Measurements from ENCODE around the gene ATP5PO. TPM values are rescaled to one million over a fixed set of nuclear protein-coding genes. Genes with fewer than 3 reads are reported as not detected.
"Not testable (repeated sequence)": the region's sequence is repeated elsewhere in the genome, so short reads cannot be mapped to it uniquely, and the experiment has no call there.

The ATP5PO gene
- total RNA-seq, 2 experiments from 2014 or later = 208 to 210 TPM

DNA sequence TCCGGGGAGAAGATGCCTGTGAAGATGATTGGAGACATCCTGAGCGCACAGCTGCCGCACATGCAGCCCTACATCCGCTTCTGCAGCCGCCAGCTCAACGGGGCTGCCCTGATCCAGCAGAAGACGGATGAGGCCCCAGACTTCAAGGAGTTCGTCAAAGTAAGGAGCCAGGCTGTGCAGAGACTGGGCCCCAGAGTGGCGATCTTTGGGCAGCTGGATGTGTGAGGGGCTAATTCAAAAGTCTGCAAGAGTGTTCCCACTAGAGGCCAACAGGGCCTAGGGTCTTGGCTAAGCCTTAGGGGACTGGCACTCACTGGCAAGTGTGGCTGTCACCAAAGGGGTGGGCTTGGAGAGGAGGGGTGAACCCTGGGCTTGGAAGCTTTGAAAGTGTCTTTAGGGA is 50.4 kb downstream of the ATP5PO start:
- H3K9me3 Mint-ChIP-seq = no peaks in the 10 kb centered on the region
- no peaks in the 10 kb centered on the region for H3K36me3 Mint-ChIP-seq
- H3K4me3 Mint-ChIP-seq = no peak overlapping the region
- peaks cover 10% of the 10 kb centered on the region for H3K27me3 Mint-ChIP-seq
- ChIA-PET CTCF (no interaction called here), POLR2A (no interaction called here)
- H3K27ac Mint-ChIP-seq = no peak overlapping the region
- intact Hi-C loops (cut with micrococcal nuclease) = no loop called here
- no peaks in the 10 kb centered on the region for H3K4me1 Mint-ChIP-seq (ENCODE audit: low read depth)
- no peak for DNase-seq

DNA sequence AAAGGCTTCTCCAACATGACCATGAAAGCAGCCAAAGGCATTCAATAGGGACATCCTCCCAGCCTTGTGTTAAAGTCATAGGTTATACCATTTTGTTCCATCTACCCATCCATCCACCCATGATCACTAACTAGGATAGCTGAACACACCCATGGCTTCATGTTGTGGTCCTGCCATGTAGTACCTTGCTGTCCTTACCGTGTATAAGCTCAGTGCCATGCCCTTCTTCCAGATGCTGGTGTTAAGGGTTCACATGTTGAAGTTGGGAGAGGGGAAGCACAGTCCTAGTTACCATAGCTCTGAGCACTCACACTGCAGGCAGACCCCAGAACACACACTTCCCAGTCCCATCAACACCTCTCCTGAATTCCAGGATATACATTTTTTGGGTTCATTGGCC is 51.5 kb downstream of the ATP5PO start:
- ChIA-PET CTCF (no interaction called here), POLR2A (no interaction called here)
- Mint-ChIP-seq H3K4me1 (ENCODE audit: low read depth) (no peaks in the 10 kb centered on the region), H3K9me3 (no peaks in the 10 kb centered on the region), H3K36me3 (no peaks in the 10 kb centered on the region), H3K27ac (no peak overlapping the region), H3K4me3 (no peak overlapping the region), H3K27me3 (peaks cover 13% of the 10 kb centered on the region)
- no peak for DNase-seq
- intact Hi-C loops (cut with micrococcal nuclease) = no loop called here

DNA sequence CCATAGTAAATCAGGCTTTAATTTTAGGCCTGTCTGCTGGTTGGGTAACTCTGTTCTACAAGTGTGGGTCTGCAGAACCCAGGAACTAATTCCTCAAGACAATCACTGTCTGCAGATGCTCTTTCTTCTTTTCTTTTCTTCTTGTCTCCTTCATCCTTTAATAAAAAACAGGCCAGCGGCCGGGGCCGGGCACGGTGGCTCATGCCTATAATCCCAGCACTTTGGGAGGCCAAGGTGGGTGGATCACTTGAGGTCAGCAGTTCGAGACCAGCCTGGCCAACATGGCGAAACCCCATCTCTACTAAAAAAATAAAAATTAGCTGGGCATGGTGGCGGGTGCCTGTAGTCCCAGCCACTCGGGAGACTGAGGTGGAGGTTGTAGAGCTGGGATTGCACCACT is 52.4 kb downstream of the ATP5PO start:
- H3K4me3 Mint-ChIP-seq; H3K9me3 Mint-ChIP-seq; H3K4me1 Mint-ChIP-seq (ENCODE audit: low read depth); H3K27ac Mint-ChIP-seq; intact Hi-C loops (cut with micrococcal nuclease); POLR2A ChIA-PET; DNase-seq; H3K36me3 Mint-ChIP-seq; CTCF ChIA-PET: not testable (repeated sequence)
- peaks cover 13% of the 10 kb centered on the region for H3K27me3 Mint-ChIP-seq

DNA sequence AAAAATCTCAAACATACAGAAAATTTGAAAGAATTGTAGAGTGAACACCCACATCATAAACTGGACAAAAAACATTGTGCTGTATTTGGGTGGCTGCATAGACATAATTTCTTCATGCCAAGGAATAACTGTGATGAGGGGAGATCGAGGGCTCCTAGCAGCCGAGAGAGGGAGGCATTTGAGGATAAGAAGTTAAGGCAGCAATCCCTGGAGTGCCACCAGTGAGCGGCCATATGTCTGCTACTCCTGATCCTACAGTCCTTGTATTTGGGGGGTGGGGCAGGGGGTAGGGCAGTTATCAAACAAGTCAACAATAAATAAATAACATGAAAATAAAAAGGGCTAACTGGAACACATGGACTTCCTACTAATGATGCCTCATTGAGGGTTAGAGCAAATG is 54.5 kb downstream of the ATP5PO start:
- Mint-ChIP-seq H3K36me3 (no peaks in the 10 kb centered on the region), H3K4me1 (ENCODE audit: low read depth) (no peaks in the 10 kb centered on the region), H3K9me3 (no peaks in the 10 kb centered on the region), H3K4me3 (no peak overlapping the region), H3K27ac (no peak overlapping the region), H3K27me3 (peaks cover 11% of the 10 kb centered on the region)
- DNase-seq = no peak
- ChIA-PET POLR2A (no interaction called here), CTCF (interaction anchor here (1.3 kb wide), 1 partner anchor 487 kb away, joined by 3 read pairs; no protein-coding TSS in a partner anchor)
- intact Hi-C loops (cut with micrococcal nuclease) = no loop called here

DNA sequence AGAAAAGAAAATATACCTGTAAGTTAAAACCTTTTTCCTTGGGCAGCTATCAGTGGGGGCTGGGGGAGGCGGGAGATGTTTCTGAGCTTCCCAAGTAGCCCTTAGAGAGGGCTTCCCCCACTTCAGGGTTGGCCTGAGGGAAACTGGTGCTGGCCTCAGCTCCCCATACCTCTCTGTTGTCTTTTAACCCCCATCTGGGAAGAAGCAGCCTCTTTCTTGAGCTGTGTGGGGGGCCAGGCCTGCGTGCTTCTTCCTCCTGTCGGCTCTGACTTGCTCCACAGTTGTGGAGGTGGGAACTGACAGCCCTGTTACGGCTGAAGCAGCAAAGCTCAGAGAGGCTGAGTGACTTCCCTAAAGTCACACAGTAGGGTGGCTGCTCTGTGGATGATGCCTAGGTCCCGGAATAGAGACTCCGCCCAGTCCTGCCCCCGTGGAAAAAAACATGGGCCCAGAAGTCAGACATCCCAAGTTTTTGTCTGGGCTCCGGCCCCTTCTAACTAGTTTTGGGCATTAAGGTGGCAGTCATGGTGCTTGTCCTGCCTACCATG is 55.2 kb downstream of the ATP5PO start:
- intact Hi-C loops (cut with micrococcal nuclease) = no loop called here
- CTCF ChIA-PET = no interaction called here
- POLR2A ChIA-PET = no interaction called here
- H3K27me3 Mint-ChIP-seq = peaks cover 11% of the 10 kb centered on the region
- DNase-seq = no peak
- no peak overlapping the region for H3K27ac Mint-ChIP-seq
- no peaks in the 10 kb centered on the region for H3K9me3 Mint-ChIP-seq
- H3K36me3 Mint-ChIP-seq = no peaks in the 10 kb centered on the region
- no peaks in the 10 kb centered on the region for H3K4me1 Mint-ChIP-seq (ENCODE audit: low read depth)
- no peak overlapping the region for H3K4me3 Mint-ChIP-seq

GRCh38 chr21:33859373-33860102 is 56.1 kb downstream of the ATP5PO start:
- H3K4me3 Mint-ChIP-seq = no peak overlapping the region

DNA sequence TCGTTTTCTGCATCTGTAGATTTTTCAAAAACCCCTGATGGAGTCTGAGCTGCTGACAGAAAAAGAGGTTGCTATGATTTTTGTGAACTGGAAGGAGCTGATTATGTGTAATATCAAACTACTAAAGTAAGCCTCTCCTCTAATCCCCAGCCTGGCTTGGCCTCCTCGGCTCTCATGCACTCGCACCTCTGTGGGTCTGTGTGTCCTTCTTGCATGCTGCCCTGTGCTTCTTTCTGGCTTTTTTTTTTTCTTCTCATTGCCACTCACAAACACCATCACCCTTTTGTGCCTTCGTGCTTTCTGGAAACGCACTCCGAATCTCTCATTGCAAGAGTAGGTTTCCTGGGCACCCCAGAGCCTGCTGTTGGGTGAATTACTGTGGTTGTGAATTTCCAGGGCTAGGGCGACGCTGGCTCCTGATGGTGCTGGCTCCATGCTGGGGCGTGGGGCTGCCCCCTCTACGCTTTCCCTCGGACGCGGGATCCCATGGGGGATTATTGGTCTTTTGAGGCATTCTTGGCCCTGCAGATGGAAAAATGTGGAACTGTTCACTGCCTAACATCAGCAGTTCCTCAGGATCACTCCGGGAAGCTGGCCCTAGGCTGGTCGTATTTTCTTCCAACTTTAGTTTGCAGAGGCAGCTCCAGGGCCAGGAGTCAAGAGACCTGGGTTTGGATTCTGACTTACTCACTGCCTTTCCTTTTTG is 56.8 kb downstream of the ATP5PO start:
- Mint-ChIP-seq H3K27ac (no peak overlapping the region), H3K36me3 (no peaks in the 10 kb centered on the region), H3K4me3 (no peak overlapping the region), H3K4me1 (ENCODE audit: low read depth) (no peaks in the 10 kb centered on the region), H3K27me3 (peaks cover 6% of the 10 kb centered on the region), H3K9me3 (no peaks in the 10 kb centered on the region)
- ChIA-PET POLR2A (no interaction called here), CTCF (no interaction called here)
- DNase-seq = no peak
- intact Hi-C loops (cut with micrococcal nuclease) = no loop called here

More at GRCh38 chr21:33859373-33860102, 56.1 kb downstream of the ATP5PO start:
- intact Hi-C loops (cut with micrococcal nuclease) = no loop called here
- CTCF ChIA-PET = no interaction called here
- POLR2A ChIA-PET = no interaction called here
- Mint-ChIP-seq H3K4me1 (ENCODE audit: low read depth) (no peaks in the 10 kb centered on the region), H3K9me3 (no peaks in the 10 kb centered on the region), H3K27me3 (peaks cover 9% of the 10 kb centered on the region), H3K27ac (no peak overlapping the region), H3K36me3 (no peaks in the 10 kb centered on the region)
- no peak for DNase-seq

DNA sequence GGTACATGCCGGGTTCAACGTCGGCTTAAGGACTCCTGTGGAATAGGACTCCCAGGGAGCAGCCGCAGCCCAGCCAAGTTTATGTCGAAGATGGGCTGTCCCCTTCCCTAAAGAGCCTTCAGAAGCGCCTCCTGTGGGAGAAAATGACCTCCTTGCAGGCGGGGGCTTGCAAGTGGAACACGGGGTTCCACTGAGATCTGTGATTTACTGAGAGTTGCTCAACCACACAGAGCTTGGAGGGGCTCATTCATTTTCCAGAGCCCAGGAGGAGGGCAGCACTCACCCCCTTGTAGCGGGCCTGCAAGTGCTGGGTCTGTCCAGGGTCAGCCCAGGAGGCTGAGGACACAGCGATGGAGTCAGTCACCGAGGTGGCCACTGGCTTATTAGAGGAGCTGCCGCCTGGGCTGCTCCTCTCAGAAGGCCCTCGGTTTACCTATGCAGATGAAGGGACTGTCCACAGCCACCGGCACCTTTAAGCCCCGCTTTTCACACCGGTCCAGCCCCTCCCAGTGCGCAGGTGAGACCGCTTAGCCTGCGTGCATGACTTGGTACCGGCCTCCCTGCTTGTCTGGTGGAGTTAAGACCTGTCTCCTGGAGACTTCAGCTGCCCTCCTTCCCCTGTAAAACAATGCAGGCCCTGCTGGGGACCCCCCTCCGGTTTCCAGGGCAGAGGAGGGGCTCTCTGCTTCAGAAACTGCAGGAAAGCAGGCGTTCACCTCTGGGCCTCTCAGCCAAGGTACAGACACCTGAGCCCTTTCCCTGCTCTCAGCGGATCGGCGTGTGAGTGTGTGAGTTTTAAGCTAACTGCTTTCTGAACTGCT is 57.5 kb downstream of the ATP5PO start:
- DNase-seq = no peak
- POLR2A ChIA-PET = no interaction called here
- H3K4me1 Mint-ChIP-seq (ENCODE audit: low read depth) = no peaks in the 10 kb centered on the region
- CTCF ChIA-PET = no interaction called here
- intact Hi-C loops (cut with micrococcal nuclease) = no loop called here
- H3K27ac Mint-ChIP-seq = no peak overlapping the region
- H3K4me3 Mint-ChIP-seq = no peak overlapping the region
- H3K9me3 Mint-ChIP-seq = no peaks in the 10 kb centered on the region
- H3K36me3 Mint-ChIP-seq = no peaks in the 10 kb centered on the region
- peaks cover 8% of the 10 kb centered on the region for H3K27me3 Mint-ChIP-seq

GRCh38 chr21:33856893-33857527 is 58.6 kb downstream of the ATP5PO start:
- no peaks in the 10 kb centered on the region for H3K4me1 Mint-ChIP-seq (ENCODE audit: low read depth)
- ChIA-PET POLR2A (no interaction called here), CTCF (interaction anchor here (0.5 kb wide), 1 partner anchor 1983 kb away, joined by 3 read pairs; no protein-coding TSS in a partner anchor)
- H3K27me3 Mint-ChIP-seq = peaks cover 8% of the 10 kb centered on the region
- intact Hi-C loops (cut with micrococcal nuclease) = no loop called here
- H3K4me3 Mint-ChIP-seq = no peak overlapping the region
- no peaks in the 10 kb centered on the region for H3K9me3 Mint-ChIP-seq
- no peak for DNase-seq
- H3K27ac Mint-ChIP-seq = no peak overlapping the region
- H3K36me3 Mint-ChIP-seq = no peaks in the 10 kb centered on the region

GRCh38 chr21:33855190-33855589 is 60.4 kb downstream of the ATP5PO start:
- no peak for DNase-seq
- intact Hi-C loops (cut with micrococcal nuclease) = no loop called here
- CTCF ChIA-PET = interaction anchor here (1.3 kb wide), 1 partner anchor 249 kb away, joined by 5 read pairs; no protein-coding TSS in a partner anchor
- H3K4me3 Mint-ChIP-seq = no peak overlapping the region
- H3K27ac Mint-ChIP-seq = no peak overlapping the region
- peaks cover 6% of the 10 kb centered on the region for H3K27me3 Mint-ChIP-seq
- no peaks in the 10 kb centered on the region for H3K36me3 Mint-ChIP-seq
- no peaks in the 10 kb centered on the region for H3K9me3 Mint-ChIP-seq
- no peaks in the 10 kb centered on the region for H3K4me1 Mint-ChIP-seq (ENCODE audit: low read depth)
- POLR2A ChIA-PET = no interaction called here

GRCh38 chr21:33854604-33855003 is 61.0 kb downstream of the ATP5PO start:
- CTCF ChIA-PET = interaction anchor here (1.3 kb wide), 1 partner anchor 249 kb away, joined by 5 read pairs; no protein-coding TSS in a partner anchor
- Mint-ChIP-seq H3K4me3 (no peak overlapping the region), H3K27me3 (peaks cover 6% of the 10 kb centered on the region), H3K9me3 (no peaks in the 10 kb centered on the region), H3K27ac (no peak overlapping the region), H3K4me1 (ENCODE audit: low read depth) (no peaks in the 10 kb centered on the region), H3K36me3 (no peaks in the 10 kb centered on the region)
- intact Hi-C loops (cut with micrococcal nuclease) = no loop called here
- POLR2A ChIA-PET = no interaction called here
- no peak for DNase-seq

Data from activated CD4-positive, alpha-beta memory T cell treated with anti-CD3 and anti-CD28 coated beads for 36 hours (primary cell).